GM12873 (cell line): ENCODE measurements around the gene RNF175.

ENCODE experiments used
- CTCF ChIP-seq: IDR thresholded peaks from 2 replicates; pipeline ENCODE4 v1.5.1; 2012; ENCODE audit warnings: low read depth, mild to moderate bottlenecking, moderate library complexity, low read length, control low read depth; ENCODE audit not compliant: insufficient read depth; ENCODE audit errors: missing control alignments

Gene RNF175

DNA sequence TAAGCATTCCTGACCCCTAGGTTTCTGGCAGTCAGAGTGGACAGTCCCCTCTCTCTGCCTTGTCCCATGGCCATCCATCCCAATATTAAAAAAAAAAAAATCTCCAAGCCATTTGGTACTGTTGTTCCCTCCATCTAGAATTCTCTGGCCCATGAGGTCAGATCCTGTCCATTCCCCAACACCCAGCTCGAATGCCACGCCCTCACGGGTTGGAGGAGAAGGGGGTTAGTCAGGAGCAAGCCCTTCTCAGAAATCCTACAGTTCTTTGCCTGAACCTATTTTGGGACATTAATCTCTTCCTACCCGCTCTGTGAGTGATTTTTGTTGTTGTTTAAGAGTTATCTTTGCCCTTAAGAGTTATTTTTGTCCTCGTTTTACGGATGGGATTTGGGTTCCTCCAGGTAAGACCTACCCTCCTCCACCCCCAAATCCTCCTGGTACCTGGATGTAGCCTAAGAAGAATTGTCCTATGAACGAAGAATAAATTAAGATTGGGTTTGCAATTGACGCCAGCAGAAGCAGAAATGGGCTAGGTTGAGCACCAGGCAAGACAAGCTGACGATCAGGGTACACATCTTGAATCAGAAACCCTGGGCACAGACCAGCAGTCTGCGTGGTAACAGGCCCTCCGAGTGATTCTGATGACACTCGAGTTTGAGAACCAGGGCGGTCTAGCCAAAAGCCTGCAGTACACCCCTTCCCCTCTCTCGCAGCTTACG, 977 bp downstream of the RNF175 start:
- TF ChIP-seq CTCF, result no peak

DNA sequence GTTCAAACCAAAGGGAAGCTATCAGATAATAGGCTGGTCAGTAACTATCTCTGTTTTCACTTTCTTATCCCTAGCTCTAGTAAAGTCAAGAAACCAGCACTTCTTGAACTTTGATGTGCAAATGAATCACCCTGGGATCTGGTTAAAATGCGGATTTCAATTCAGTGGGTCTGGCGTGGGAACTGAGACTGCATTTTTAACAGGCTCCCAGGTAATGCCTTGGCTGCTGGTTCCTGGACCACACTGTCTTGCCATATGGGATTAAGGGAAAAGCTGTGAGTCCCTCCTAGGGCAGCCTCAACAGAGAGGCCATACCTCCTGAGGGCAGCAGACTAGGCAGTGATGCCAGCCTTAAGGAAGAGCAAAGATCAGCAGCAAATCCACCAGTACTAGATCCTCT, 1.7 kb downstream of the RNF175 start:
- TF ChIP-seq CTCF, result no peak

- no peak for TF ChIP-seq CTCF
Observed at GRCh38 chr4:153757407-153757806, 2.4 kb downstream of the RNF175 start.

DNA sequence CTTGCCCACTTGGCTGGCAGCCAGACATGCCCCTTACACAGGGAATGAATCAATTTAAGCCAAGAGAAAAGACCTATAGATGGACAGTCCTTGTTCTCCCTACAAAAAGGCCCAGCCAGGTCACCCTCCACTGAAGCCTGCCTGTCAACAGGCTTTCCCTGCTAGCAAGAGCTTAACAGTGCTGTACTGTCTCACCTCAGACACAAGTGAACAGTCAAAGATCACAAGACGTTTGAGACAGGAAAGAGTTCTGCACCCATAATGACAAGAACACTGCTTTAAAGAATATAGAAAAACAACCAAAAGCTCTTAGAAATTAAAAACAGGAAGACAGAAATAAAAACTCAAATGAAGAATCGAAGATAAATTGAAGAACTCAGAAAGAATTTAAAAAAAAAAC, 4.6 kb downstream of the RNF175 start:
- TF ChIP-seq CTCF, result no peak

DNA sequence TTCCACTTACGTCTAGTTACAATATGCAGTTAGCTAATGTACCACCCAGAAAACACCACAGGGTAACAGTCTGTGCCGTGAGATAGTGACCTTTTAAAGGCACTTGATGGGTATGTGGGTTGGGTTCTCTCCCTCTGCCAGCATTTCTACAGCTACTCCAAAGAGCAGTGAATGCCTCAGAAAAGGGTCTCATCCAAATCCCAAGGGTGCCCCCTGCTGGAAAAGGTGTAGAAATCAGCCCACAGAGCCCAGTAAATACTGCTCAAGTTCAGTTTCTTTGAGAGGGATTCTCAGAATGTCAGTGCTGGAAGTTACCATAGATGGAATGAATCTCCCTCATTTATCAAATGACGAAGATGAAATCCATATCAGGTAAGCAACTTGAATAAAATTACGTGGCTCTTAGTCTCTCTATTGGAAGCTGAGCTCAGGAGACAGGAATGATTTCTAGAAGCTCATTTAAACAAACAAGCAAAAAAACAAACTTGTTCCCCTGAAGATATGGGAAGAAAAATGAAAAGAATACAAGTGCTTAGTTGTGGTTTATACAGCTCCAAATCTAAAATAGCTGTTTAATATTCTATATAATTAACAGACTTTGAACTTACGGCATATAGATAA, 9.5 kb downstream of the RNF175 start:
- TF ChIP-seq CTCF, result peak; percentile 80

GRCh38 chr4:153748378-153748777, 11.4 kb downstream of the RNF175 start:
- TF ChIP-seq CTCF, result no peak

DNA sequence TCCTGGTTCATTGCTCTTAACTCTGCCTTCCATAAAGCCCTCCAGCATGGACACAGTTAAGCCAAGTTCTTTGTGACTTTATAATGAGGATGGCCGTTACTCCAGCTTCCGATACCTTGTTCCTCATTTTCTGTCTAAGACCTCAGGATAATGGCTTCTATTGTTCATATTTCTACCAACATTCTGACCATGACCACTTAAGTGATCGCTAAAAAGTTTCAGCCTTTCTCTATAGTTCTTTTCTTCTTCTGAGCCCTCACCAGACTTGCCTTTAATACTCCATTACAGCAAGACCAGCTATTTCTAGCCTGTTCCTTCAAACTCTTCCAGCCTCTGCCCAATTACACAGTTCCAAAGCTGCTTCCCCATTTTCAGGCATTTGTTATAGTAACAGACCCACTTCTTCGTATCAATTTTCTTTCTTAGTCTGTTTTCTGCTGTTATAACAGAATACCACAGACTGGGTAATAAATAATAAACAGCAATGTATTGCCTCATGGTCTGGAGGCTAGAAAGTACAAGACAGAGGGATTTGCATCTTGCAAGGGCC, 12.3 kb downstream of the RNF175 start:
- TF ChIP-seq CTCF, result no peak
